Measurements from ENCODE around the gene PSG5. TPM values are rescaled to one million over a fixed set of nuclear protein-coding genes. Genes with fewer than 3 reads are reported as not detected.
A peak's percentile ranks its signal among the peaks of the same experiment; 100 is the strongest.
"Not testable (repeated sequence)": the region's sequence is repeated elsewhere in the genome, so short reads cannot be mapped to it uniquely, and the experiment has no call there.

PSG5 gene
- 44.3 and 48.9 TPM in 2 replicates for total RNA-seq (2014; rRNA removed; shearing (Covaris generic))

GRCh38 chr19:43186311-43186935 lies at the start of gene PSG5:
PSG5 (minus strand) TSS chr19:43186536; CDS start chr19:43186405, 131 bp downstream.
- DNase-seq (ENCODE audit: low read depth) = peak; percentile 26

GRCh38 chr19:43235686-43236085 lies 49.4 kb upstream of the PSG5 start:
- DNase-seq (ENCODE audit: low read depth) = peak; percentile 50

- DNase-seq (ENCODE audit: low read depth) = no peak
Observed at GRCh38 chr19:43229315-43229714, 43.0 kb upstream of the PSG5 start.

- not testable (repeated sequence) for DNase-seq (ENCODE audit: low read depth)
Observed at GRCh38 chr19:43228730-43229129, 42.4 kb upstream of the PSG5 start.

- not testable (repeated sequence) for DNase-seq (ENCODE audit: low read depth)
Observed at GRCh38 chr19:43226986-43227385, 40.6 kb upstream of the PSG5 start.

- DNase-seq (ENCODE audit: low read depth) = peak; percentile 75
Observed at GRCh38 chr19:43224855-43225253, 38.5 kb upstream of the PSG5 start.

- DNase-seq (ENCODE audit: low read depth) = peak; percentile 93
Observed at GRCh38 chr19:43224201-43224854, 38.0 kb upstream of the PSG5 start.

- DNase-seq (ENCODE audit: low read depth) = not testable (repeated sequence)
Observed at GRCh38 chr19:43221891-43222290, 35.6 kb upstream of the PSG5 start.

- not testable (repeated sequence) for DNase-seq (ENCODE audit: low read depth)
Observed at GRCh38 chr19:43219136-43219535, 32.8 kb upstream of the PSG5 start.

- not testable (repeated sequence) for DNase-seq (ENCODE audit: low read depth)
Observed at GRCh38 chr19:43215881-43216280, 29.5 kb upstream of the PSG5 start.

- DNase-seq (ENCODE audit: low read depth) = no peak
Observed at GRCh38 chr19:43207991-43208390, 21.7 kb upstream of the PSG5 start.

- peak; percentile 52 for DNase-seq (ENCODE audit: low read depth)
Observed at GRCh38 chr19:43207174-43207573, 20.8 kb upstream of the PSG5 start.

GRCh38 chr19:43205471-43206105 lies 19.3 kb upstream of the PSG5 start, which contains the start of gene PSG4:
PSG4 (minus strand) TSS chr19:43205638; CDS start chr19:43205536, 102 bp downstream.
- DNase-seq (ENCODE audit: low read depth) = peak; percentile 86

GRCh38 chr19:43203611-43204010 lies 17.3 kb upstream of the PSG5 start:
- not testable (repeated sequence) for DNase-seq (ENCODE audit: low read depth)

- peak; percentile 40 for DNase-seq (ENCODE audit: low read depth)
Observed at GRCh38 chr19:43201891-43202290, 15.6 kb upstream of the PSG5 start.

- DNase-seq (ENCODE audit: low read depth) = peak; percentile 84
Observed at GRCh38 chr19:43201337-43201801, 15.0 kb upstream of the PSG5 start.

- not testable (repeated sequence) for DNase-seq (ENCODE audit: low read depth)
Observed at GRCh38 chr19:43198686-43199419, 12.5 kb upstream of the PSG5 start.

- DNase-seq (ENCODE audit: low read depth) = not testable (repeated sequence)
Observed at GRCh38 chr19:43197666-43198397, 11.5 kb upstream of the PSG5 start.

GRCh38 chr19:43194397-43194796 lies 8.1 kb upstream of the PSG5 start:
- not testable (repeated sequence) for DNase-seq (ENCODE audit: low read depth)

- not testable (repeated sequence) for DNase-seq (ENCODE audit: low read depth)
Observed at GRCh38 chr19:43192381-43193155, 6.2 kb upstream of the PSG5 start.
